ENCODE data around the gene HACD2. TPM values are rescaled to one million over a fixed set of nuclear protein-coding genes. Genes with fewer than 3 reads are reported as not detected.

Gene HACD2
- total and polyA plus RNA-seq, 8 donors = 5.3 to 36.0 (median 14.4) TPM

- WGBS, 5 donors = 68 to 81% (median 79%) methylated on average over 4 of the region's 4 CpGs
- H3K4me3 ChIP-seq = no peak overlapping the region
- H3K27me3 ChIP-seq = no peaks in the 10 kb centered on the region
- peak in 1 of 2 donors; percentile 18 for DNase-seq
- intact Hi-C loops (cut with DNase I; ENCODE audit: low total_unique reads) = no loop called here
- no peak for TF ChIP-seq POLR2AphosphoS5 (IDR thresholded peaks at IDR 0.05)
- no peak for TF ChIP-seq EP300 (IDR thresholded peaks at IDR 0.05)
- TF ChIP-seq CTCF (IDR thresholded peaks at IDR 0.05) = no peak
- TF ChIP-seq POLR2A (IDR thresholded peaks at IDR 0.05) = no peak
- H3K36me3 ChIP-seq = peaks cover 6 to 21% (median 17%) of the 10 kb centered on the region in 4 donors
- H3K9me3 ChIP-seq = no peaks in the 10 kb centered on the region
- no peak overlapping the region for H3K27ac ChIP-seq
- H3K4me1 ChIP-seq = peaks cover 0 to 20% (median 2%) of the 10 kb centered on the region in 4 donors
Measured at GRCh38 chr3:123546133-123546755, 38.6 kb downstream of the HACD2 start.

GRCh38 chr3:123543950-123544349 lies 40.9 kb downstream of the HACD2 start:
- no peaks in the 10 kb centered on the region for H3K9me3 ChIP-seq
- intact Hi-C loops (cut with DNase I; ENCODE audit: low total_unique reads) = no loop called here
- WGBS, 5 donors = 82 to 97% (median 92%) methylated on average over 6 of the region's 6 CpGs
- H3K27ac ChIP-seq = no peak overlapping the region
- no peak overlapping the region for H3K4me3 ChIP-seq
- TF ChIP-seq EP300 (IDR thresholded peaks at IDR 0.05) (no peak), POLR2A (IDR thresholded peaks at IDR 0.05) (no peak), CTCF (IDR thresholded peaks at IDR 0.05) (no peak), POLR2AphosphoS5 (IDR thresholded peaks at IDR 0.05) (no peak)
- H3K4me1 ChIP-seq = peaks cover 0 to 20% (median 2%) of the 10 kb centered on the region in 4 donors
- DNase-seq = no peak
- no peaks in the 10 kb centered on the region for H3K27me3 ChIP-seq
- H3K36me3 ChIP-seq = no peaks in the 10 kb centered on the region

GRCh38 chr3:123540285-123540684 lies 44.6 kb downstream of the HACD2 start:
- Histone ChIP-seq H3K9me3 (no peaks in the 10 kb centered on the region), H3K4me3 (no peak overlapping the region), H3K27me3 (no peaks in the 10 kb centered on the region), H3K36me3 (no peaks in the 10 kb centered on the region), H3K27ac (no peak overlapping the region), H3K4me1 (no peaks in the 10 kb centered on the region)
- DNase-seq = no peak
- no peak for TF ChIP-seq EP300 (IDR thresholded peaks at IDR 0.05)
- 57 to 77% (median 68%) methylated on average over 2 of the region's 2 CpGs for WGBS, 5 donors
- intact Hi-C loops (cut with DNase I; ENCODE audit: low total_unique reads) = no loop called here

GRCh38 chr3:123536153-123536895 lies 48.5 kb downstream of the HACD2 start:
- H3K9me3 ChIP-seq = no peaks in the 10 kb centered on the region
- no peak overlapping the region for H3K27ac ChIP-seq
- no peaks in the 10 kb centered on the region for H3K36me3 ChIP-seq
- intact Hi-C loops (cut with DNase I; ENCODE audit: low total_unique reads) = no loop called here
- H3K27me3 ChIP-seq = no peaks in the 10 kb centered on the region
- WGBS, 5 donors = 83 to 94% (median 90%) methylated on average over 5 of the region's 5 CpGs
- no peak for DNase-seq
- TF ChIP-seq CTCF (IDR thresholded peaks at IDR 0.05) = no peak
- no peak for TF ChIP-seq EP300 (IDR thresholded peaks at IDR 0.05)
- TF ChIP-seq POLR2A (IDR thresholded peaks at IDR 0.05) = no peak
- TF ChIP-seq POLR2AphosphoS5 (IDR thresholded peaks at IDR 0.05) = no peak
- no peak overlapping the region for H3K4me3 ChIP-seq
- peaks cover 0 to 3% (median 0%) of the 10 kb centered on the region in 4 donors for H3K4me1 ChIP-seq

GRCh38 chr3:123535580-123535979 lies 49.3 kb downstream of the HACD2 start:
- Histone ChIP-seq H3K9me3 (no peaks in the 10 kb centered on the region), H3K27ac (no peak overlapping the region), H3K4me1 (peaks cover 0 to 3% (median 0%) of the 10 kb centered on the region in 4 donors), H3K4me3 (no peak overlapping the region), H3K27me3 (no peaks in the 10 kb centered on the region), H3K36me3 (no peaks in the 10 kb centered on the region)
- no peak for DNase-seq
- WGBS, 5 donors = 84 to 100% (median 92%) methylated on average over 1 of the region's 1 CpG
- TF ChIP-seq POLR2A (IDR thresholded peaks at IDR 0.05) = no peak
- TF ChIP-seq CTCF (IDR thresholded peaks at IDR 0.05) = no peak
- no peak for TF ChIP-seq POLR2AphosphoS5 (IDR thresholded peaks at IDR 0.05)
- TF ChIP-seq EP300 (IDR thresholded peaks at IDR 0.05) = no peak
- intact Hi-C loops (cut with DNase I; ENCODE audit: low total_unique reads) = no loop called here

Measured in stomach (tissue), 9 donors.